ENCODE measurements around the gene ZC3HAV1L.

Gene ZC3HAV1L

GRCh38 chr7:139046143-139046542, 10.3 kb upstream of the ZC3HAV1L start:
- TF ChIP-seq EZH2phosphoT487 (IDR thresholded peaks at IDR 0.05; ENCODE audit: borderline replicate concordance, low read length) (no peak), CTCF (IDR thresholded peaks at IDR 0.05; ENCODE audit: low read depth, low read length, poor library complexity, severe bottlenecking) (no peak)
- H3K4me2 ChIP-seq (ENCODE audit: low read length), result no peak overlapping the region
- no peak overlapping the region for H3K4me3 ChIP-seq (ENCODE audit: low read length)
- H3K4me1 ChIP-seq (ENCODE audit: control insufficient read depth, low read length), result peaks cover 17% of the 10 kb centered on the region
- peaks cover 39% of the 10 kb centered on the region for H3K36me3 ChIP-seq (ENCODE audit: control insufficient read depth, low read length)
- H3F3A ChIP-seq (ENCODE audit: control insufficient read depth, insufficient read depth), result peaks cover 4% of the 10 kb centered on the region; the same call in 1 of the 2 replicates
- no peaks in the 10 kb centered on the region for H3K27me3 ChIP-seq (ENCODE audit: control insufficient read depth, low read length)
- no peaks in the 10 kb centered on the region for H3K79me2 ChIP-seq (ENCODE audit: control insufficient read depth, low read length)
- H3K27ac ChIP-seq (ENCODE audit: low read depth, low read length), result no peak overlapping the region
- H3K9me2 ChIP-seq (replicated peaks; ENCODE audit: control insufficient read depth, low read length), result no peaks in the 10 kb centered on the region
- no peaks in the 10 kb centered on the region for H4K20me1 ChIP-seq (ENCODE audit: control insufficient read depth, insufficient read depth, low read depth, low read length)
- no peaks in the 10 kb centered on the region for H3K9me3 ChIP-seq (ENCODE audit: control insufficient read depth, insufficient read depth, low read length)

- Histone ChIP-seq H3K4me3 (ENCODE audit: low read length) (no peak overlapping the region), H3K4me1 (ENCODE audit: control insufficient read depth, low read length) (peaks cover 17% of the 10 kb centered on the region), H3K36me3 (ENCODE audit: control insufficient read depth, low read length) (peaks cover 34% of the 10 kb centered on the region)
These were observed 9.3 kb upstream of the ZC3HAV1L start for GRCh38 chr7:139044813-139045794.

GRCh38 chr7:139043823-139044812, 8.3 kb upstream of the ZC3HAV1L start:
- Histone ChIP-seq H4K20me1 (ENCODE audit: control insufficient read depth, insufficient read depth, low read depth, low read length) (no peaks in the 10 kb centered on the region), H3K36me3 (ENCODE audit: control insufficient read depth, low read length) (peaks cover 24% of the 10 kb centered on the region)

More at GRCh38 chr7:139044813-139045794, 9.3 kb upstream of the ZC3HAV1L start:
- peaks cover 4% of the 10 kb centered on the region; the same call in 1 of the 2 replicates for H3F3A ChIP-seq (ENCODE audit: control insufficient read depth, insufficient read depth)
- H3K9me2 ChIP-seq (replicated peaks; ENCODE audit: control insufficient read depth, low read length), result no peaks in the 10 kb centered on the region
- TF ChIP-seq EZH2phosphoT487 (IDR thresholded peaks at IDR 0.05; ENCODE audit: borderline replicate concordance, low read length) (no peak), CTCF (IDR thresholded peaks at IDR 0.05; ENCODE audit: low read depth, low read length, poor library complexity, severe bottlenecking) (no peak)
- H4K20me1 ChIP-seq (ENCODE audit: control insufficient read depth, insufficient read depth, low read depth, low read length), result no peaks in the 10 kb centered on the region
- H3K27ac ChIP-seq (ENCODE audit: low read depth, low read length), result no peak overlapping the region
- H3K9me3 ChIP-seq (ENCODE audit: control insufficient read depth, insufficient read depth, low read length), result no peaks in the 10 kb centered on the region
- no peak overlapping the region for H3K4me2 ChIP-seq (ENCODE audit: low read length)
- H3K79me2 ChIP-seq (ENCODE audit: control insufficient read depth, low read length), result no peaks in the 10 kb centered on the region
- no peaks in the 10 kb centered on the region for H3K27me3 ChIP-seq (ENCODE audit: control insufficient read depth, low read length)

More at GRCh38 chr7:139043823-139044812, 8.3 kb upstream of the ZC3HAV1L start:
- TF ChIP-seq EZH2phosphoT487 (IDR thresholded peaks at IDR 0.05; ENCODE audit: borderline replicate concordance, low read length) (no peak), CTCF (IDR thresholded peaks at IDR 0.05; ENCODE audit: low read depth, low read length, poor library complexity, severe bottlenecking) (no peak)
- Histone ChIP-seq H3K4me3 (ENCODE audit: low read length) (no peak overlapping the region), H3F3A (ENCODE audit: control insufficient read depth, insufficient read depth) (peaks cover 4% of the 10 kb centered on the region; the same call in 1 of the 2 replicates), H3K4me2 (ENCODE audit: low read length) (no peak overlapping the region), H3K9me3 (ENCODE audit: control insufficient read depth, insufficient read depth, low read length) (no peaks in the 10 kb centered on the region), H3K27me3 (ENCODE audit: control insufficient read depth, low read length) (no peaks in the 10 kb centered on the region), H3K4me1 (ENCODE audit: control insufficient read depth, low read length) (peaks cover 17% of the 10 kb centered on the region), H3K79me2 (ENCODE audit: control insufficient read depth, low read length) (no peaks in the 10 kb centered on the region), H3K27ac (ENCODE audit: low read depth, low read length) (no peak overlapping the region), H3K9me2 (replicated peaks; ENCODE audit: control insufficient read depth, low read length) (no peaks in the 10 kb centered on the region)

Data from DOHH2 (cell line).